K562 (cell line): ENCODE results near the gene BEND6. TPM values are rescaled to one million over a fixed set of nuclear protein-coding genes. Genes with fewer than 3 reads are reported as not detected.

ENCODE experiments used
- ATAC-seq: fragments of 200-7000 bp; cut with Tn5 transposase; 3 replicates; pipeline ENCODE4 v1.9.1; 2020; ENCODE audit warnings: moderate library complexity
- BruUV-seq: library from RNA; stranded (reverse); fragments of 400-500 nt; replicated peaks from 2 replicates; lab custom pipeline; 2021; lab: Mats Ljungman, UMichigan
- CTCF ChIA-PET: fragments of 300-600 bp; formaldehyde crosslinking; extraction: SDS; loops from one replicate; lab custom pipeline; 2021; ENCODE audit warnings: low intra/inter-chr PET ratio; lab: Yijun Ruan, JAX
- POLR2A ChIA-PET: fragments of 300-600, 350-650 bp; sonication (Branson Sonifier 250); formaldehyde crosslinking; extraction: SDS; loops from one replicate; lab custom pipeline; 2021; ENCODE audit warnings: antibody characterized with exemption, inconsistent platforms; lab: Yijun Ruan, JAX
- DNase-seq, 4 experiments: peaks; one replicate each; pipeline versions ENCODE4 v3.0.0 to v3.0.0-alpha.2; 2011 to 2018; ENCODE audit warnings: low spot score in 3 of 4, mixed read lengths in 3 of 4; ENCODE audit errors: extremely low read depth in 1 of 4
- FAIRE-seq: peaks from 2 replicates; lab custom pipeline; 2011; peaks lifted over from hg19 to GRCh38; lab: Jason Lieb, UNC
- H2AFZ ChIP-seq: 2 replicates; pipeline ENCODE4 v1.6.0; 2011; ENCODE audit warnings: low read depth, low read length, control low read depth, inconsistent platforms
- H3K27ac ChIP-seq: fragments of 200-600 bp; 3 replicates; pipeline ENCODE4 v1.8.0; 2011; ENCODE audit warnings: low read depth, mild to moderate bottlenecking, control low read depth, inconsistent platforms, low read length, moderate library complexity, mixed read lengths; ENCODE audit errors: extremely low read depth
- H3K27me3 ChIP-seq, 2 experiments: fragments of 300-600 bp in 1 of 2; 2 replicates in 1 of 2; 3 replicates in 1 of 2; pipeline versions ENCODE4 v1.6.0 to v1.8.0; 2011; ENCODE audit warnings: inconsistent platforms in 2 of 2, low read length in 2 of 2, mild to moderate bottlenecking in 1 of 2, mixed read lengths in 1 of 2, moderate library complexity in 1 of 2; ENCODE audit not compliant: control insufficient read depth in 2 of 2, insufficient read depth in 2 of 2
- H3K36me3 ChIP-seq: fragments of 300-600 bp; 3 replicates; pipeline ENCODE4 v1.8.0; 2011; ENCODE audit warnings: mild to moderate bottlenecking, low read length, inconsistent platforms; ENCODE audit not compliant: control insufficient read depth, insufficient read depth
- H3K4me1 ChIP-seq, 2 experiments: fragments of 200-600 bp in 1 of 2; replicated peaks in 1 of 2; 2 replicates in 1 of 2; 3 replicates in 1 of 2; pipeline versions ENCODE4 v1.5.1 to v1.8.0; 2011; ENCODE audit warnings: inconsistent platforms in 2 of 2, low read length in 2 of 2, mild to moderate bottlenecking in 1 of 2, mixed read lengths in 1 of 2, moderate library complexity in 1 of 2; ENCODE audit not compliant: control insufficient read depth in 2 of 2, insufficient read depth in 2 of 2
- H3K4me2 ChIP-seq: 2 replicates; pipeline ENCODE4 v1.6.1; 2011; ENCODE audit warnings: low read length, control low read depth, inconsistent platforms, mixed read lengths; ENCODE audit not compliant: insufficient read depth
- H3K4me3 ChIP-seq: fragments of 200-600 bp; sonication (generic), shearing (Covaris generic); 2 replicates; pipeline ENCODE4 v1.5.1; 2016; ENCODE audit warnings: control low read depth, inconsistent platforms
- H3K79me2 ChIP-seq: fragments of 200-600 bp; 3 replicates; pipeline ENCODE4 v1.8.0; 2011; ENCODE audit warnings: low read length, inconsistent platforms; ENCODE audit not compliant: control insufficient read depth, insufficient read depth
- H3K9ac ChIP-seq, 2 experiments: 2 replicates each; pipeline versions ENCODE4 v1.6.0 to v1.6.1; 2011; ENCODE audit warnings: low read depth in 2 of 2, low read length in 2 of 2, control low read depth in 1 of 2, inconsistent platforms in 1 of 2, mild to moderate bottlenecking in 1 of 2, mixed read lengths in 1 of 2; ENCODE audit not compliant: insufficient read depth in 1 of 2
- H3K9me1 ChIP-seq: one replicate; pipeline ENCODE4 v1.6.0; 2011; ENCODE audit warnings: inconsistent platforms, mild to moderate bottlenecking, low read length, moderate library complexity; ENCODE audit not compliant: control insufficient read depth, insufficient read depth
- H3K9me3 ChIP-seq: replicated peaks from 2 replicates; pipeline ENCODE4 v1.5.1; 2011; ENCODE audit warnings: low read depth, low read length, inconsistent platforms; ENCODE audit not compliant: control insufficient read depth, insufficient read depth
- H4K20me1 ChIP-seq: replicated peaks from 2 replicates; pipeline ENCODE4 v1.6.1; 2011; ENCODE audit warnings: low read length, inconsistent platforms, mixed read lengths; ENCODE audit not compliant: control insufficient read depth, insufficient read depth
- COPS2 ChIP-seq: fragments of 450-650 bp; conservative IDR thresholded peaks from 2 replicates; pipeline ENCODE4 v1.6.1; 2016; ENCODE audit warnings: mild to moderate bottlenecking, moderate library complexity
- CREB5 ChIP-seq: fragments of 250-450 bp; sonication (Bioruptor Pico); IDR thresholded peaks from 2 replicates; pipeline ENCODE4 v1.5.0; 2020; ENCODE audit warnings: mild to moderate bottlenecking
- EP300 ChIP-seq: IDR thresholded peaks from 2 replicates; pipeline ENCODE4 v1.6.1; 2012; ENCODE audit warnings: low read length, improper control_type of control experiment
- GATAD2A ChIP-seq: fragments of 450-650 bp; IDR thresholded peaks from 2 replicates; pipeline ENCODE4 v1.6.1; 2017
- JUND ChIP-seq, 2 experiments: IDR thresholded peaks; 2 replicates in 1 of 2; 3 replicates in 1 of 2; pipeline ENCODE4 v1.6.1; 2011; ENCODE audit warnings: borderline replicate concordance in 2 of 2, low read depth in 2 of 2, low read length in 2 of 2, improper control_type of control experiment in 1 of 2, missing biosample characterization in 1 of 2, missing genetic modification characterization in 1 of 2, missing genetic modification reagents in 1 of 2
- KLF6 ChIP-seq: fragments of 250-450 bp; sonication (Bioruptor Pico); IDR thresholded peaks from 2 replicates; pipeline ENCODE4 v1.4.0; 2020; ENCODE audit warnings: mild to moderate bottlenecking, moderate library complexity, borderline replicate concordance
- LEF1 ChIP-seq: fragments of 450-650 bp; IDR thresholded peaks from 2 replicates; pipeline ENCODE4 v1.6.1; 2016; ENCODE audit warnings: mild to moderate bottlenecking
- POLR2AphosphoS2 ChIP-seq: IDR thresholded peaks from 2 replicates; pipeline ENCODE4 v1.6.1; 2012; ENCODE audit warnings: low read length, improper control_type of control experiment
- SMARCA4 ChIP-seq: fragments of 450-650 bp; IDR thresholded peaks from 2 replicates; pipeline ENCODE4 v1.6.1; 2016
- TAL1 ChIP-seq: fragments of 450-650 bp; IDR thresholded peaks from 2 replicates; pipeline ENCODE4 v1.6.1; 2016; ENCODE audit warnings: mild to moderate bottlenecking
- TBL1XR1 ChIP-seq, 2 experiments: IDR thresholded peaks; 2 replicates each; pipeline ENCODE4 v1.6.1; 2012; ENCODE audit warnings: improper control_type of control experiment in 2 of 2, low read length in 2 of 2, mild to moderate bottlenecking in 1 of 2
- TCF3 ChIP-seq: sonication (generic); formaldehyde crosslinking; IDR thresholded peaks from 2 replicates; pipeline ENCODE4 v1.4.0; 2020; ENCODE audit warnings: mild to moderate bottlenecking, missing genetic modification reagents
- TRIM24 ChIP-seq, 2 experiments: fragments of 450-650 bp; IDR thresholded peaks; 2 replicates each; pipeline ENCODE4 v1.6.1; 2016
- ZBTB33 ChIP-seq: sonication (generic); formaldehyde crosslinking; IDR thresholded peaks from 2 replicates; pipeline ENCODE4 v1.8.1; 2023; ENCODE audit warnings: mild to moderate bottlenecking, missing genetic modification reagents
- ZC3H11A ChIP-seq: IDR thresholded peaks from 2 replicates; pipeline ENCODE4 v1.6.1; 2012; ENCODE audit warnings: low read depth, low read length, improper control_type of control experiment
- WGBS: fragments of 100-300 bp; shearing (Covaris generic); methylation state at CpG from one replicate; pipeline ENCODE4 v1.1.6; 2016; ENCODE audit warnings: low coverage, mixed read lengths; ENCODE audit not compliant: insufficient coverage; ENCODE audit errors: missing lambda C conversion rate; 5-methylcytosine and 5-hydroxymethylcytosine counted together
- in situ Hi-C: fragments of 300-500 bp; cut with MboI; formaldehyde crosslinking; loops from 4 replicates; pipeline ENCODE4 v1.15.0; 2018; ENCODE audit warnings: inconsistent platforms, mixed read lengths
- intact Hi-C: fragments of 100-400 bp; cut with micrococcal nuclease; formaldehyde crosslinking; loops from 2 replicates; pipeline ENCODE4 v1.14.2; 2022
- polyA plus RNA-seq, 8 experiments: library from polyadenylated mRNA; depleted of rRNA in 4 of 8; stranded (reverse) in 5 of 8; unstranded in 3 of 8; fragments of >200 nt; fragmentation: Nextera tagmentation in 2 of 8; fragmentation: Illumina TruSeq in 1 of 8; extraction: Ambion mirVana in 2 of 8; extraction: Trizol in 1 of 8; gene quantifications; 2 replicates each; pipeline versions ENCODE4 v1.2.1 to v1.2.3, GENCODE V29; 2011 to 2014; ENCODE audit warnings: inconsistent platforms in 1 of 8, missing spikeins in 1 of 8
- total RNA-seq, 7 experiments: library from RNA; depleted of rRNA in 6 of 7; stranded (reverse); fragments of >200 nt in 6 of 7; fragmentation: Illumina TruSeq in 2 of 7; extraction: Trizol in 2 of 7; gene quantifications; 2 replicates each; pipeline versions ENCODE4 v1.2.1 to v1.2.3, GENCODE V29; 2011 to 2021; ENCODE audit warnings: low replicate concordance in 1 of 7
- TF ChIP-seq, protein P1 (sequence below): fragments of 200-800 bp; sonication (Bioruptor generic); IDR thresholded peaks from 2 replicates; pipeline ENCODE4 v1.6.1; 2016; ENCODE audit warnings: missing genetic modification characterization, missing compliant biosample characterization

BEND6 gene
- total and polyA plus RNA-seq, 9 of the 15 experiments (the other 6 are each of a cell fraction or from before 2014, with no cell fraction given), result 0.37 to 4.0 (median 1.1) TPM

DNA sequence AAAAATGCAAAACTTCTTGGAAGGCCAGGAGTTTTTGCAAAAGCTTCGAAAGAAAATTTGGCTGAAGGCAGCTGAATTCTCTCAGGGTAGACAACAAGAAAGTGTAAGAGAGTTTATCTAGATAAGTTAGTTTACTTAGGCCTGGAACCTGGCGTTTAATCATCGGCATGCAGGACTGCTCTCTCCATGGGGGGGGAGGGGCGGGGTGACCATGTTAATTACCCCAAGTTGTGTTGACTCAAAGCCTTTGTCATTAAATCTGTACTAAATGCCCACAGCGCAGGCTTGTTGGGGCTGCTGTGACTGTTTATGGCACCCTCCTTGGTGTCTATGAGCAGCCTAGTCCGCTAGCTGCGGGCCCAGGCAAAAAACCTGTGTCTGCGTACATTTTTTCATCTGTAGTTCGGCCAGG lies 115.0 kb downstream of the BEND6 start:
- H3K4me2 ChIP-seq, result peak overlapping the region; percentile 62
- H3K9me3 ChIP-seq, result peaks cover 6% of the 10 kb centered on the region
- ATAC-seq (peak; percentile 85), DNase-seq (peak in 3 of 4 experiments; percentile 20 to 91 (median 63)), FAIRE-seq (no peak)
- intact Hi-C loops (no loop called here), in situ Hi-C loops (no loop called here)
- H3K79me2 ChIP-seq, result no peaks in the 10 kb centered on the region
- CTCF ChIA-PET, result no interaction called here
- H3K27me3 ChIP-seq, result no peaks in the 10 kb centered on the region
- H3K9ac ChIP-seq, result peak overlapping the region in 1 of 2 experiments; percentile 1; a peak in 1 of 4 replicates
- peaks cover 3 to 18% of the 10 kb centered on the region in 2 experiments; a peak in 3 of 5 replicates for H3K4me1 ChIP-seq
- H3K9me1 ChIP-seq, result no peaks in the 10 kb centered on the region
- peak overlapping the region; percentile 58 for H3K27ac ChIP-seq
- no peak overlapping the region for H2AFZ ChIP-seq
- peaks cover 13% of the 10 kb centered on the region; the same call in 2 of the 3 replicates for H3K36me3 ChIP-seq
- BruUV-seq, result no TSS peak
- no peaks in the 10 kb centered on the region for H4K20me1 ChIP-seq
- 37% methylated on average over 7 of the region's 9 CpGs for WGBS
- H3K4me3 ChIP-seq, result no peak overlapping the region
- POLR2A ChIA-PET, result interaction anchor here (0.7 kb wide), 1 partner anchor 45 kb away, joined by 3 read pairs; no protein-coding TSS in a partner anchor
- no peak for TF ChIP-seq JUND (IDR thresholded peaks at IDR 0.05; ENCODE audit: borderline replicate concordance, low read depth, low read length)
- TF ChIP-seq JUND (tag; IDR thresholded peaks at IDR 0.05; ENCODE audit: borderline replicate concordance, low read depth, low read length), result no peak; the same call in 2 of the 3 replicates
- peak; percentile 49 to 73 for TF ChIP-seq TRIM24 (IDR thresholded peaks at IDR 0.05)
- TF ChIP-seq TBL1XR1 (IDR thresholded peaks at IDR 0.05; ENCODE audit: low read length in 2 of 2), result peak in 1 of 2 experiments; percentile 53; a peak in 1 of 4 replicates
- TF ChIP-seq TAL1, result peak; percentile 72
- TF ChIP-seq EP300, result peak; percentile 72
- TF ChIP-seq COPS2, result no peak
- no peak for TF ChIP-seq POLR2AphosphoS2
- TF ChIP-seq, protein P1, sequence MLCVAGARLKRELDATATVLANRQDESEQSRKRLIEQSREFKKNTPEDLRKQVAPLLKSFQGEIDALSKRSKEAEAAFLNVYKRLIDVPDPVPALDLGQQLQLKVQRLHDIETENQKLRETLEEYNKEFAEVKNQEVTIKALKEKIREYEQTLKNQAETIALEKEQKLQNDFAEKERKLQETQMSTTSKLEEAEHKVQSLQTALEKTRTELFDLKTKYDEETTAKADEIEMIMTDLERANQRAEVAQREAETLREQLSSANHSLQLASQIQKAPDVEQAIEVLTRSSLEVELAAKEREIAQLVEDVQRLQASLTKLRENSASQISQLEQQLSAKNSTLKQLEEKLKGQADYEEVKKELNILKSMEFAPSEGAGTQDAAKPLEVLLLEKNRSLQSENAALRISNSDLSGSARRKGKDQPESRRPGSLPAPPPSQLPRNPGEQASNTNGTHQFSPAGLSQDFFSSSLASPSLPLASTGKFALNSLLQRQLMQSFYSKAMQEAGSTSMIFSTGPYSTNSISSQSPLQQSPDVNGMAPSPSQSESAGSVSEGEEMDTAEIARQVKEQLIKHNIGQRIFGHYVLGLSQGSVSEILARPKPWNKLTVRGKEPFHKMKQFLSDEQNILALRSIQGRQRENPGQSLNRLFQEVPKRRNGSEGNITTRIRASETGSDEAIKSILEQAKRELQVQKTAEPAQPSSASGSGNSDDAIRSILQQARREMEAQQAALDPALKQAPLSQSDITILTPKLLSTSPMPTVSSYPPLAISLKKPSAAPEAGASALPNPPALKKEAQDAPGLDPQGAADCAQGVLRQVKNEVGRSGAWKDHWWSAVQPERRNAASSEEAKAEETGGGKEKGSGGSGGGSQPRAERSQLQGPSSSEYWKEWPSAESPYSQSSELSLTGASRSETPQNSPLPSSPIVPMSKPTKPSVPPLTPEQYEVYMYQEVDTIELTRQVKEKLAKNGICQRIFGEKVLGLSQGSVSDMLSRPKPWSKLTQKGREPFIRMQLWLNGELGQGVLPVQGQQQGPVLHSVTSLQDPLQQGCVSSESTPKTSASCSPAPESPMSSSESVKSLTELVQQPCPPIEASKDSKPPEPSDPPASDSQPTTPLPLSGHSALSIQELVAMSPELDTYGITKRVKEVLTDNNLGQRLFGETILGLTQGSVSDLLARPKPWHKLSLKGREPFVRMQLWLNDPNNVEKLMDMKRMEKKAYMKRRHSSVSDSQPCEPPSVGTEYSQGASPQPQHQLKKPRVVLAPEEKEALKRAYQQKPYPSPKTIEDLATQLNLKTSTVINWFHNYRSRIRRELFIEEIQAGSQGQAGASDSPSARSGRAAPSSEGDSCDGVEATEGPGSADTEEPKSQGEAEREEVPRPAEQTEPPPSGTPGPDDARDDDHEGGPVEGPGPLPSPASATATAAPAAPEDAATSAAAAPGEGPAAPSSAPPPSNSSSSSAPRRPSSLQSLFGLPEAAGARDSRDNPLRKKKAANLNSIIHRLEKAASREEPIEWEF, result no peak
- no peak for TF ChIP-seq CREB5 (CRISPR knock-in tag)
- 0 out of 2 replicates have a peak, but pooled peaks have one; percentile 27 for TF ChIP-seq SMARCA4
- TF ChIP-seq LEF1, result peak; percentile 85
- peak; percentile 74 for TF ChIP-seq ZBTB33 (CRISPR knock-in tag)
- TF ChIP-seq TCF3 (CRISPR knock-in tag), result peak; percentile 57
- TF ChIP-seq ZC3H11A, result no peak
- TF ChIP-seq KLF6 (CRISPR knock-in tag), result no peak
- no peak for TF ChIP-seq GATAD2A
